ENCODE measurements around the gene LCA5. TPM values are rescaled to one million over a fixed set of nuclear protein-coding genes. Genes with fewer than 3 reads are reported as not detected.

The LCA5 gene
- total RNA-seq, 5 donors from 2014 or later (not counting 1 experiment from before 2014, with no cell fraction given): 0.15 to 0.54 (median 0.21) TPM

DNA sequence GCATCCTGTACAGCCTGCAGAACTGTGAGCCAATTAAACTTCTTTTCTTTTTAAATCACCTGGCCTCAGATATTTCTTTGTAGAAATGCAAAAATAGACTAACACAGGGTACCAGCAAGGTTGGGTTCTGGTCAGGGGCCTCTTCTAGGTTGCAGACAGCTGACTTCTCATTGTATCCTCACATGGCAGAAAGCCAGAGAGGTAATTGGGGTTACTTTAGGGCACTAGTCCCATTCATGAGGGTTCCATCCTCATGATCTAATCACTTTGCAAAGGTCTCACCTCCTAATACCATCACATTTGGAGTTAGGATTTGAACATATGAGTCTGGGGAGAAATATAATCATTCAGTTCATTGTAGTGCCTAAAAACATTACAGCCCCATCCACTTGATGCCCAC is 101.5 kb downstream of the LCA5 start:
- H3K9me3 ChIP-seq: no peaks in the 10 kb centered on the region
- Mint-ChIP-seq H3K4me3 (no peak overlapping the region), H3K27me3 (peaks cover 0 to 2% of the 10 kb centered on the region in 2 donors), H3K9me3 (peaks cover 0 to 1% (median 0%) of the 10 kb centered on the region in 3 donors), H3K27ac (no peak overlapping the region), H3K4me1 (no peaks in the 10 kb centered on the region), H3K36me3 (no peaks in the 10 kb centered on the region)
- no peaks in the 10 kb centered on the region for H3K36me3 ChIP-seq (ENCODE audit: control insufficient read depth in 2 of 2, extremely low read depth in 1 of 2, insufficient read depth in 1 of 2, low read length in 1 of 2)
- H3K4me3 ChIP-seq (ENCODE audit: control insufficient read depth in 1 of 2, extremely low read depth in 1 of 2, low read length in 1 of 2): no peak overlapping the region
- DNase-seq (no peak), ATAC-seq (replicated peaks in 1 of 4) (no peak)
- H3K4me1 ChIP-seq (ENCODE audit: control insufficient read depth in 1 of 2, extremely low read depth in 1 of 2, insufficient read depth in 2 of 2, low read length in 2 of 2): no peaks in the 10 kb centered on the region
- CTCF ChIA-PET: no interaction called here
- POLR2A ChIA-PET: no interaction called here
- no peak overlapping the region for H3K27ac ChIP-seq (ENCODE audit: low read length)
- H3K27me3 ChIP-seq (replicated peaks in 1 of 2; ENCODE audit: control insufficient read depth in 2 of 2, extremely low read depth in 1 of 2, insufficient read depth in 2 of 2, low read length in 1 of 2): no peaks in the 10 kb centered on the region

Other genes with a start within 250 kb of the LCA5 start
- 1 to 10 TPM in 4 of 5 donors, under 1 TPM in 1; 0.53 to 8.9 (median 1.4) TPM for gene SH3BGRL2, start 93.9 kb upstream of the LCA5 start, total RNA-seq